Activated gamma-delta T cell treated with anti-CD3 and anti-CD28 coated beads, Interleukin-2, amount 50 U/mL, for 16 hours (primary cell): ENCODE measurements around the gene CYB561.
"Not testable (repeated sequence)": the region's sequence is repeated elsewhere in the genome, so short reads cannot be mapped to it uniquely, and the experiment has no call there.

ENCODE experiments used
- DNase-seq: peaks from one replicate; pipeline ENCODE4 v3.0.0-alpha.2; 2020; ENCODE audit warnings: low read depth

Gene CYB561

DNA sequence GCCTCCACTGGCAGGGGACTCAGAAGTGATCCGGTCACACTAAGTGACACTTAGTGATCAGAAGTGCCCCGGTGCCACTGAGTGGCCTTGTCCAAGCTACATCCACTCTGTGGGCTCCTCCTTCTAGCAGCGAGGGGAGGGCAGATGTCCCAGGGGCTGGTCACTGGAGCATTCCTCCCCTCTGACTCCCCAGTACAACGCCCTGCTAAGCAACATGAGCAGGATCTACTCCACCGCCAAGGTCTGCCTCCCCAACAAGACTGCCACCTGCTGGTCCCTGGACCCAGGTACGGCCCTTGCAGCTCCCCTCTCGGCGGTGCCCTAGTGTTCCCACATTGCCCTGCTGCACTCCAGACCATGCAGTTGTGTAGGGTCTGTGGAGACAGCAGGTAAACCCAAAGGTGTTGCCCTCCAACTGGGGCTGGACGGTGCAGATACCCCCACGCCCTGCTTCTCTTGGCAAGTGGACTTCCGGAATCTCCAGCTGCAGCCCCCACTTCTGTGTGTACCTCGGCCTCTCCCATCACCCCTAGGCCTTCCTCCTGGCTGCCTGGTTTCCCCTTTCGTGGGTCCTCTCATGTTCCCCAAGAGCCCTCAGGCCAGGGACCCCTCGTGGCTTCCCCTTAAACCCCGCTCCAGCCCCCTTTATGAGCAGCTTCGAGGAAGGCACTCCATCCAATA lies 32.8 kb upstream of the CYB561 start:
- DNase-seq: peak; percentile 70

DNA sequence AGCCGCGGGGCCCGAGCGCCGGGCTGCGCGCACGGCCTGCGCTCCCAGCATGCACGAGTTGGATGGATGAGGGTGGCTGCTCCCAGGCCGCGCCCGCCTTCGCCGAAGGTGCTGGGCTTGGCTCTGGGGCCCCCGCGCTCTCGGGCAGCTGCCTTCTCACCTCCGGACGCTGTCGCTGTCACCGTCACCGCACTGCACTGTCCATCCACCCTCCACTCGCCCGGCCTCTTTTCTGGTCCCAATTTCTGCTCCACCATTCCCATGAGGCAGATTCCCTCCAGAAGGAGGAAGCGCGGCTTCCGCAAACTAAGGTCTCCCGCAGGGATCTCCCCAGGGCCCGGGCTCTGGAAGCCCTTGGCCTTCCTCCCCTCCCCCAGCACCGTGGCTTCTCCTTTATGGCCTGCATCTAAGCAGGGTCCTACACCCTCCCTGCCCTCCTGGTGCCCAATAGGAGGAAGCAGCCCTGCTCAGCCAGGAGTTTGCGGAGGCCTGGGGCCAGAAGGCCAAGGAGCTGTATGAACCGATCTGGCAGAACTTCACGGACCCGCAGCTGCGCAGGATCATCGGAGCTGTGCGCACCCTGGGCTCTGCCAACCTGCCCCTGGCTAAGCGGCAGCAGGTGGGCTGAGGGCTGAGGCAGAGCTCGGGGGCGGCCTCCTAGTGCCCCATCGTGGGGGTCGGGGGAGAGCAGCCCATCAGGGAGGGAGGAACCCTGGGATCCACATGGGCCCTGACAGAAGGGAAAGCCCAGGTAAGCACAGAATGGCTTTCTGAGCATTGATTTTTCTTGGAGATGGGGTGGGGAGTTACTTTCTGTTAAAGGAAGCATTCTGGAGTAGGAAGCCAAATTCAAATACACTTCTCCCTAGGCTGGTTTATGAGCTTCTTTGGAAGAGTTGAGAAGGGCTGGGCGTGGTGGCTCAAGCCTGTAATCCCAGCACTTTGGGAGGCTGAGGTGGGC lies 31.7 kb upstream of the CYB561 start:
- DNase-seq: no peak

- no peak for DNase-seq
Observed at GRCh38 chr17:63476854-63477479, 30.9 kb upstream of the CYB561 start, which contains the start of gene ACE. ACE (plus strand) TSS chr17:63477061; CDS start chr17:63477095, 34 bp downstream.

DNA sequence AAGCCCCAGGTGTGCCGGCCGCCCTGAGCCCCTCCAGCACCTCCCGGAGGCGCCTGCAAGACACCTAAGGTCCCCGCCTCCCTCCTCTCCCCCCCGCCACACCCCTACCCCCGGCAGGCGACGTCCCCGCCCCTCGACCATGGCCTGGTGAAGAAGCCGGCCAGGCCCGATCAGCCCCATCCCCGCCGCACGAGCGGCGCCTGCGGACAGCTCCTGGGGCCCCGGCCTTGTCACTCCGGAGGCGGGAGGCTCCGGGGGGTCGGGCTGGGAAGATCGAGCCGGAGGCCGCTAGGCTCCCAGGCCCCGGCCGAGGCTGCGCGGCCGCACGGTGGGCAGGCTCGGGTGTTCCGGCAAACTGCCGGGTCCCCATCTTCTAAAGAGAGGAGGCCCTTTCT lies 30.4 kb upstream of the CYB561 start:
- DNase-seq: no peak

- DNase-seq: no peak
Observed at GRCh38 chr17:63475491-63476412, 29.6 kb upstream of the CYB561 start.

DNA sequence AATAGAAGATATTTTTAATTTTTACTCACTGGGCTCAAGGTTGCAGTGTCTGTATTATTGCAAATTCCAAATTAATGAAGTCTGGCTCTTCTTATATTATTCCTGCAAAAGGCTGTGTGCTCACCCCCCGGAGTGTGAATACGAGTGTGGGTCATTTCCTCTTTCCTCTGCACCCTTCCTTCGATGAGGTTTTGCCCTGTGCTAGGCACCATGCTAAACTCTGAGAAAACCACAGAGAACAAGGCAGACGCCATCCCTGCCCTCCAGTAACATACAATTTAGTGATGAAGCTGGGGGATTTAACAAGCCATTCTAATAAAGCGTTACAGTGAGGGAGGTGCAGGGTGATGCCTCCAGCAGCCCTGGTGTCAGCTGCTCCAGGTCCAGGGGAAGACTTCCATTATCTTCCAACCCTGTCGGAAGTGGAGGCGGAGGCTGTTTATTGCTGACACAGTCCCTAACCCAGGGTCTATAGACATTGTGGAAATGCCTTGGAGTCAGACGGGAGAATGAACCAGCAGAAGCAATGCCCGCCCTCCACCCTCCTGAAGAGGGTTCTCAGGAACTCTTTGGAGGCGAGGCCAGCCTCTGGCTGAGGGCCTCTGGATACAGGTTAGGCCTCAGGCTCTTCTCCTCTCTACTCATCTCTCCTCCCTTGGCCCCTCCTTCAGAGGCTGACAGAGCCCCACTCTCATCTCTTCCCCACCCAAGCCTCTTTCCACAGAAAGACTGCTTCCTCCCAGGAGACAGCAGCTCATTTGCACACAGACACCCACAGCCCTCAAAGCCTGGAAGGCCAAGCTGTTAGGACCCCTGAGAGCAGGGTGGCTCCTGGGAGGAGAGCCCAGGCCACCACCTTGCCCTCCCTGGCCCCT lies 28.7 kb upstream of the CYB561 start:
- no peak for DNase-seq

GRCh38 chr17:63474174-63474573 lies 28.1 kb upstream of the CYB561 start:
- no peak for DNase-seq

DNA sequence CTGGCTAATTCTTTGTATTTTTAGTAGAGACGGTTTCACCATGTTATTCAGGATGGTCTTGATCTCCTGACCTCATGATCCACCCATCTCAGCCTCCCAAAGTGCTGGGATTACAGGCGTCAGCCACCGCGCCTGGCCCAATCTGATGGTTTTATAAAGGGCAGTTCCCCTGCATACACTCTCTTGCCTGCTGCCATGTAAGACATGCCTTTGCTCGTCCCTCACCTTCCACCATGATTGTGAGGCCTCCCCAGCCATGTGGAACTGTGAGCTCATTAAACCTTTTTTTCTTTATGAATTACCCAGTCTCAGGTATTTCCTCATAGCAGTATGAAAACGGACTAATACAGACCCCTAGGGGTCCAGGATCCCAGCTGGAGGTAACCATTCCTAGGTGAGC lies 22.0 kb upstream of the CYB561 start:
- not testable (repeated sequence) for DNase-seq

GRCh38 chr17:63464691-63465236 lies 18.7 kb upstream of the CYB561 start:
- DNase-seq: no peak

- DNase-seq: no peak
Observed at GRCh38 chr17:63463771-63464170, 17.7 kb upstream of the CYB561 start.

GRCh38 chr17:63460018-63460417 lies 13.9 kb upstream of the CYB561 start:
- DNase-seq: no peak

- DNase-seq: no peak
Observed at GRCh38 chr17:63458478-63458877, 12.4 kb upstream of the CYB561 start.

- no peak for DNase-seq
Observed at GRCh38 chr17:63455417-63455816, 9.3 kb upstream of the CYB561 start.

DNA sequence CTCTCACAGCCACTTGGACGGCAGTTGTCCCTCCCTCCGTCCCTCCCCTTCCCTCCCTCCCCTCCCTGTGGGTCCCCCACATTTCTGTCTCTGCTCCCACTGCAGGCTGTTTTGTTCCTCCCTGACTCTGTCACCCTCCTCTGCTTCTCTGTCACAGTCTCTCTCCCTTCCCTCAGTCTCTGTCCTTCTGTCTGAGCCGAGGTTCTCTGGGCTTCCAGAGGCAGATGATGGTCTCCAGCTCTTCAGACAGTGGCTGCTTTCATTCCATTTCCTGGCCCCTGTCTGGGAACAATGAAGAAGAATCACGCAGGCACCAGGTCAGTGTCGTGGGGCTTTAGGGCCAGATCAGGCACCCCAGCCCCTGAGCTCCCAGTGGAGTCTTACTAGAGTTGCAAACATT lies 8.8 kb upstream of the CYB561 start:
- DNase-seq: no peak

GRCh38 chr17:63454357-63454756 lies 8.3 kb upstream of the CYB561 start:
- DNase-seq: not testable (repeated sequence)

- DNase-seq: no peak
Observed at GRCh38 chr17:63452962-63453551, 7.0 kb upstream of the CYB561 start.

- DNase-seq: no peak
Observed at GRCh38 chr17:63452046-63452961, 6.2 kb upstream of the CYB561 start.

- DNase-seq: no peak
Observed at GRCh38 chr17:63451150-63451549, 5.0 kb upstream of the CYB561 start.

- DNase-seq: no peak
Observed at GRCh38 chr17:63450551-63450950, 4.4 kb upstream of the CYB561 start.
